GM21423 (cell line): ENCODE measurements around the gene EHMT1.
"Not testable (repeated sequence)": the region's sequence is repeated elsewhere in the genome, so short reads cannot be mapped to it uniquely, and the experiment has no call there.

Experiments used
- ATAC-seq: cut with Tn5 transposase; IDR thresholded peaks from one replicate; pipeline ENCODE4 v1.9.1; 2021; ENCODE audit warnings: mild to moderate bottlenecking, moderate library complexity; ENCODE audit not compliant: unreplicated experiment

EHMT1 gene

GRCh38 chr9:137838576-137838975 is 219.8 kb downstream of the EHMT1 start:
- no peak for ATAC-seq

- ATAC-seq = no peak
Measured at GRCh38 chr9:137843355-137843754, 224.6 kb downstream of the EHMT1 start.

DNA sequence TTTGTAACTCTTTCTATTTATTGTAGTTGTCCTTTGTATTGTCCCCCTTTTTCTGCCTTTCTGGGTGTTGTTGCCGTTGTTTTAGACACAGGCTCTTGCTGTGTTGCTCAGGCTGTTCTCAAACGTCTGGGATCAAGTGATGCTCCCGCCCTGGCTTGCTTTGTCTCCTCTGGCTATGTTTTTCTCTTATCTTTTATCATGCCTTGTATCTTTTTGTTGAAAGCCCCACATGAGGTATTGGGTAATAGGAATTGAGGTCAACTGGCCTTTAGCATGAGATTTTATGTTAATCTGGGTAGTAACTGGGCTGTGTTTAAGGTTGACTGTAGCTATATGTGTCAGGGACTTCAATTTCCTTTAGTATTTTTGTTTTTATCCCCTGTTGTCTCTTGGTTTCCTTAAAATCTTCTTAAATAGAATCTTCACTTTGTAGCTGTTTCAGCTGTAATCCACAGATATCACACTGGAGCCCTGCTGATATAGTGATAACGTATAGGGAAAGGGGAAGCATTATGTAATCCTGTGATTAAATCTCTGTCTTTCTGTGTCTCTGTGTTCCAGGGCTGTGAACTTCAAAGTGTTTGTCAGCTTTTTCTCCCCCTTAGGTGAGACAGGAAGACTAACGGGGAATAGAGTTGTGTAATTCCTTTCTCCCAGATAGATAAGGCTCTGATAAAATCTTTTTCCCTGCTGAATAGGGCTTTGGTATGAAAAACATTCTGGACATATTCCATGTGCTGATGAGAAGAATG is 232.9 kb downstream of the EHMT1 start:
- no peak for ATAC-seq

- ATAC-seq = no peak
Measured at GRCh38 chr9:137853392-137853995, 234.7 kb downstream of the EHMT1 start.

- ATAC-seq = no peak
Measured at GRCh38 chr9:137860361-137860760, 241.6 kb downstream of the EHMT1 start.

DNA sequence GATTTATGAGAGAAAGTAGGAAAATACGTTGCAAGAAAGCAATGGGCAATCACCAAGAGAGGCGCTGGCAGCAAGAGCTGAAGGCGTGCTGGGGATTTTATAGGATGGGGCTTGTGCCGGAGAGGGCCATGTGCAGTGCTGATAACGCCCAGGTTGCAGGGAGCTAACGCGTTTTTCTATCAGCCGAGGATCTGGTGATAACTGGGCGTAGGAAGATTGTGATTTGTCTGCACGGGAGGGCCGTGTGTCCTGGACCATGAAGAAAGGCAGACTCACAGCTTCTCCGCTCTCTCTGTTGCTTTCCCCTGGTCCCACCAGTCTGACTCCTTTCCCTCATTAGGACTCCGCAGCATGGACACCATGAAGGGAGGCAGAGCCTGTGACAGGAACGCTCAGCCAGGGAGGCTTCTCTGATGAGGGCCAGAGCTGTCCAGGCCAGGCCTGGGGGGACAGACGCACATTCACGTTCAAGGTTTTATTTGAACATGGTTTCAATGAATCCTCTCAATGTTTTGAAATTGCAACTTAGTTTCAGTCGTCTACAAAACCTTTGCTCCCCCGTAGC is 246.9 kb downstream of the EHMT1 start:
- ATAC-seq = no peak

DNA sequence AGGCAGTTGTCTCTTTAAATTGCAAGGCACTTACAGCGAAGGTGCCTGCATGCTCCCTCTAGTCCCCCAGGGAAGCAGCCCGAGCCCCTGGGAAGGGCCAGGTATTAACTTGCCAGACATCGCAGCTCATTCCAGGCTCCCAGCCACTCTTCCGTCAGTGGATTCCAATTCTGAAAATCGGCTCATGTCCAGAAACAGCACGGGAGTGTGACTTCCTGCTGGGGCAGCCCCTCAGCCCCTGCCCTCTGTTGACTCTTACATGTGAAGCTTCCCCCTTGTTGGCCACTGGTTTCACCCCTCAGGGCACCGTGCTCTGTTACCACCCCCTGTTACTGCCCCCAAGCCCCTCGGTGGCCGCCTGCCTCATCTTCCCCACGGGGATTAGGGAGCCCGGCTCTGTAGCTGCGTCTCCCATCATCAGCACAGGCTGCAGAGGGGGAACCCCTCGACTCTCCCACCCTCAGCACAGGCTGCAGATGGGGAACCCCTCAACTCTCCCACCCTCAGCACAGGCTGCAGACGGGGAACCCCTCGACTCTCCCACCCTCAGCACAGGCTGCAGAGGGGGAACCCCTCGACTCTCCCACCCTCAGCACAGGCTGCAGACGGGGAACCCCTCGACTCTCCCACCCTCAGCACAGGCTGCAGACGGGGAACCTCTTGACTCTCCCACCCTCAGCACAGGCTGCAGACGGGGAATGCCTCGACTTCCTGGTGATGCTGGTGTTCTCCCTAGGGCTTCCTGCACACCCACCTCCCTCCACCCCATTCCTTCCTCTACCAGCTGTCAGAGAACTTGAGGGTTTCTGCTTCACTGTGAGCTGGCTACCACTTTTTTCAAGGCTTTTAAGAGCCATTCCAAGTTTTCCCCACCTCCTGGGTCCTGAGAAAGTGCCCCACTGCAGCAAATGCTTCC is 247.7 kb downstream of the EHMT1 start:
- ATAC-seq = no peak

- ATAC-seq = no peak
Measured at GRCh38 chr9:137870432-137870831, 251.6 kb downstream of the EHMT1 start.

GRCh38 chr9:137872296-137872695 is 253.5 kb downstream of the EHMT1 start:
- ATAC-seq = no peak

- no peak for ATAC-seq
Measured at GRCh38 chr9:137873408-137873807, 254.6 kb downstream of the EHMT1 start.

GRCh38 chr9:137873858-137874362 is 255.1 kb downstream of the EHMT1 start:
- no peak for ATAC-seq

- ATAC-seq = no peak
Measured at GRCh38 chr9:137875354-137875753, 256.5 kb downstream of the EHMT1 start.

DNA sequence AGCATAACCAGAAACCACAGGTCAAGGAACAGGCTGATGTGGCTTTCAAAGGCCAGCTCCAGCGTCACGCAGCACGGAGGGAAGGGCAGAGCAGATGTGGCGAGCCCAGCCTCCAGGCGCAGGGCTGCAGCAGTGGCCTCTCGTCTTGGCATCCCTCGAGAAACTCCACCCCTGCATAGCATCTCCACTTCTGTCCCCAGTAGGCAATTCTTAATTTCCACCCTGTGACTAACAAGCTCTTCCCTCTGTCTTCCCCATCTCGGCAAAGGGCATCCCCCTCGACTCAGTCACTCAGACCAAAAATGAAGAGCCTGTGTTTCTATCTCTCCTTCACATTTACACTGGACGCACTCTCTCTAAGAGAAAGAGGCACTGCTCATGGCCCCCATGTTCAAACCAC is 257.0 kb downstream of the EHMT1 start:
- no peak for ATAC-seq

GRCh38 chr9:137876269-137876668 is 257.5 kb downstream of the EHMT1 start:
- ATAC-seq = no peak

GRCh38 chr9:137876781-137877386 is 258.1 kb downstream of the EHMT1 start:
- ATAC-seq = no peak

DNA sequence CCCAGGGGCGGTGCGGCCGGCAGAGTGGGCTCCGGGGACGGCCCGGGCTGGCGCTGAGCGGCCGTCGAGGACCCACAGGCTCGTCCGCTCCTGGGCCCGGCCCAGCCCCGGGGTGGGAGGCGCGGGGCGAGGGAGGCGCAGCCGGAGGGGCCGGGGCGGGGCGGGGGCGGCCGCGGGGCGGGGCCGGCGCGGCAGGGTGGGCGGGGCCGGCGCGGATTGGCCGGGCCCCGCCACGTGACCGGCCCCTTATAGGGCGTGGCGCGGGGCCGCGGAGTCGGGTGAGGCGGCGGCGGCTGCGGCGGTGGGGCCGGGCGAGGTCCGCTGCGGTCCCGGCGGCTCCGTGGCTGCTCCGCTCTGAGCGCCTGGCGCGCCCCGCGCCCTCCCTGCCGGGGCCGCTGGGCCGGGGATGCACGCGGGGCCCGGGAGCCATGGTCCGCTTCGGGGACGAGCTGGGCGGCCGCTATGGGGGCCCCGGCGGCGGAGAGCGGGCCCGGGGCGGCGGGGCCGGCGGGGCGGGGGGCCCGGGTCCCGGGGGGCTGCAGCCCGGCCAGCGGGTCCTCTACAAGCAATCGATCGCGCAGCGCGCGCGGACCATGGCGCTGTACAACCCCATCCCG is 258.8 kb downstream of the EHMT1 start, which contains the start of gene CACNA1B:
TSS of gene CACNA1B (plus strand) at position 277 of the 617 bp plus-strand sequence. CDS start at position 429, 152 bp downstream.
- ATAC-seq = not testable (repeated sequence)

GRCh38 chr9:137878146-137878941 is 259.5 kb downstream of the EHMT1 start:
- no peak for ATAC-seq

DNA sequence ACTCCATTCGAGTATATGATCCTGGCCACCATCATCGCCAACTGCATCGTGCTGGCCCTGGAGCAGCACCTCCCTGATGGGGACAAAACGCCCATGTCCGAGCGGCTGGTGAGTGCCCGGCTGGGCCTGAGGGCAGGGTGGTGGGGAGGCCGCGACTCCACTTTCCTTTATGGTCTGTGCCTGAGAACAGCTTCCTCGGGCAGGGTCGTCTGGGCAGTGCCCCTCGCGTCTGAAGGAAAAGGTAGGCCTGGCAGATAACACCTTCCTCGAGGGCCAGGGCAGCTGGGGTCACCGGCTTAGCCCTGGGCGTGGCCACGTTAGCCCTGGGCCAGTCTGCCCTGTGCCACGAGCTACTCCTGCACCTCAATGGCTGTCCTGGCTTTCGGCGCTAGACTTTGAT is 260.2 kb downstream of the EHMT1 start:
- no peak for ATAC-seq

- no peak for ATAC-seq
Measured at GRCh38 chr9:137879566-137880150, 260.9 kb downstream of the EHMT1 start.
